GM21367 (cell line): ENCODE results near the gene EPS8L2.

ENCODE experiments used
- ATAC-seq: cut with Tn5 transposase; IDR thresholded peaks from one replicate; pipeline ENCODE4 v1.9.1; 2021; ENCODE audit not compliant: unreplicated experiment

The EPS8L2 gene

DNA sequence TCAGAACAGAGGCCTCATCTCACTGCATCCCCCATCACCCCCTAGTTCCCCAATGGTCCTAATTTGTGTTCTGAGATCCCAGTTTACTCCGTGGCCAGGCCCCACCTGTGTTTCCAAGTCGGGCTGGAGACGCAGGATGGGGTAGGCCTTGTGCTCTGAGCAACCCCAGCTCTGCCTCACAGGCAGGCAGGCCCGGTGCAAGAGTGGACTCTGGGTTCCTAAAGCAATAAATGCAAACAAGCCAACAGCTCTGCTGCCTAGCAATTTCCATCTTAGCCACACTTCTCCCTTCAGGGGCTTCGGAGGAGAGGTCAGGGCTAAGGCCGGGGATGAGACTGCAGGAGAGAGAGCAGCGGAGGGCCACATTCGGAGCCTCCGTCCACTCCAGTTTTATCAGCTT lies 2.5 kb upstream of the EPS8L2 start:
- ATAC-seq: no peak

DNA sequence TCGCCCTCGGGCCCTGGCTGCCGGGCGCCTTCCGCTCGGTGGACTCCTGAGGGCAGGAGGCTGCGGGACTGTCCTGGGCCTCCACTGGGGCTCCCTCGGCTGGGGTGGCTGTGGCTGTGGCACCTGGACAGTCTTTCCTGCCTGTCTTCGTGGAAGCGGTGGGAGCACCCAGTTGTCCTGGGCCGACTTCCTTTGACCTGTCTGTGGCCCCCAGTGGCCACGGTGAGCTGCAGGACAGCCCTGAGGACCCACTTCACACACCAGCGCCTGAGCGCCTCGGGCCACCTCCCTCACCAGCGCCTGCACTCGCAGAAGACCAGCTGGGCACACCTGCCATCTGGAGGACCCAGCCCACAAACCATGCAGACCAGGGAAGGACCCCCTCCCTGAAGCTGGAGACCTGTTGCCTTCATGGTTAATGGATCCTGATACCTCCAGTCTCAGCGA lies 1.8 kb upstream of the EPS8L2 start:
- no peak for ATAC-seq

GRCh38 chr11:704781-705645 lies 1.0 kb upstream of the EPS8L2 start:
- no peak for ATAC-seq

GRCh38 chr11:706439-706956 lies 467 bp downstream of the EPS8L2 start:
- ATAC-seq: no peak

GRCh38 chr11:706957-707816 lies 1.2 kb downstream of the EPS8L2 start:
- no peak for ATAC-seq

DNA sequence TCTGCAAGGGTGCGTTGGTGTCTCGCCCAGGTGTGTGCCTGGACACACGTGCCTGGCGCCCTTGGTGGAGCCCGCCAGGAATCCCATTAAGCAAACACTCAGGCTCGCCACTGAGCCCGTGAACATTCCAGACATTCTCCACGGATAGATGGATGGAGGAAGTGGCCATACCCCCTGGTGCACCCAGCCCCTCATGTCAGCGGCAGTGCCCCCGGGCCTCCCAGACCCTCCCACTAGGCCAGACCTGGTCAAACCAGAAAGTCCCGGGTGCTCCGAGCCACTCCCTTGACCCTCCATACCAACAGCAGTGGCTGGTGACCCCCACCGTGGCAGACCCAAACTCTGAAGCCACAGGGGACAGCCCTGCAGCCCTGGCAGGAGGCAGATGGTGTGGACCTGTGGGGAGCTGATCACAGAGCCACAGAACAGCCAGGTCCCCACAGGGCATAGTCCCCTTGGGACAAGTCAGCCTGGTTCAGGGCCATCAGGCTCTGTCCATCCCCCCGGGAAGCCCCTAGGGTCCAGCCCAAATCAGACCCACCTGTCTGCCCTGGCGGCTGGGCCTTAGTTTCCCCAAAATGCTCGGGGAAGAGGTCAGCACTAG lies 1.9 kb downstream of the EPS8L2 start:
- ATAC-seq: no peak

DNA sequence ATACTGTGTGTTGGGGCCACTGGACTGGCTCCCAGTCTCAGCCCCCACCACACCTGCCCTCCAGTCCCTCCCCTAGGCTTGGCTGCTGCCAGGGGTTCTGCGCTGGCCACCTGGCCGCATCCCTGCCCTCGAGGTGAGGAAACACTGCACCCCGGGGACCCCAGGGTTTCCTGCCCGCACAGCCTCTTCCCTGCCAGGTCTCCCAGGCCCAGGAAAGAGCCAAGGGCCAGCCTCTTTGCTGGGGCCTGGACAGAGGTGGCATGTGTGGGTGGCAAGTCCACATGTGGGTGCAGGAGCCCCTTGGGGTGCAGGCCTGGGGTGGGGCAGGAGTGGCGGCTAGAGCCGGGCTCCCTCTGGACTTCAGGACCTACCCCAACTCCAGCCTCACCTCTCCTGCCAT lies 2.5 kb downstream of the EPS8L2 start:
- no peak for ATAC-seq

DNA sequence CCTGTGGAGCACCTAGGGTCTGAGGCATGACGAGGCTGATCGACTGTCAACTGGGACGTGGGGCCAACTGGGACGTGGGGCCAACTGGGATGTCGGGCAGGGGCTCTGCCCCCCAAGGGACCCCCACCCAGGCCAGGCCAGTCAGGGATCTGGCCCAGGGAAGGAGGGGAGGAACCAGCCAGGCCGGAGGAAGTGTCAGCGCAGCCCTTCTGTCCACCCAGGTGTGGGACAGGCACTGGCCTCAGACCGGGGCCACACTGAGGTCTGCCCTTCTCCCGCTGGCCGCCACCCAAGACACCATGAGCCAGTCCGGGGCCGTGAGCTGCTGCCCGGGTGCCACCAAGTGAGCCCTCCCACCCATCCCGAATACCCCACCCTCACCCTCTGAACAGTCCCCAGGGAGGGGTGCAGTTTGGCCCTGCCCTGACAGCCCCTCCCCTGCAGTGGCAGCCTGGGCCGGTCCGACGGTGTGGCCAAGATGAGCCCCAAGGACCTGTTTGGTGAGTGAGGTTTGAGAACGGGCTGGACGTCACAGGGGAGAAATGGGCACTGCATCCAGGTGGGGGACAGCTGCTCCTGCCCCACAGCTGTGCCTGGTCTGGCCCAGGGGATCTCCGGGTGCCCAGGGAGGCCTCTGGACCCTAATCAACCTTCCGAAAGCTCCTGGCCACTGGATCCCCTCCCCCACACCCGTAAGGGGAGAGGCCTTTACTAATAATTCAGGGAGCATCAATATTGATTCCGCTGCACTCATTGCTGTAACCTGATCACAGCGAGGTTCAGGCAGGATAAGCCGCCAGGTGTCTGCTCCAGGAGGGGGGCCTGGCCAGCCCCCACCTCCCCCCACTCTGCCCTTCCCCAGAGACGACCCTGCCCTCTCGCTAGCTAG lies 3.3 kb downstream of the EPS8L2 start:
- ATAC-seq: no peak

- no peak for ATAC-seq
Observed at GRCh38 chr11:714436-714835, 8.4 kb downstream of the EPS8L2 start.

GRCh38 chr11:719214-720016 lies 13.4 kb downstream of the EPS8L2 start:
- ATAC-seq: no peak

- no peak for ATAC-seq
Observed at GRCh38 chr11:720017-720641, 14.1 kb downstream of the EPS8L2 start.

GRCh38 chr11:720642-721246 lies 14.7 kb downstream of the EPS8L2 start:
- ATAC-seq: no peak

DNA sequence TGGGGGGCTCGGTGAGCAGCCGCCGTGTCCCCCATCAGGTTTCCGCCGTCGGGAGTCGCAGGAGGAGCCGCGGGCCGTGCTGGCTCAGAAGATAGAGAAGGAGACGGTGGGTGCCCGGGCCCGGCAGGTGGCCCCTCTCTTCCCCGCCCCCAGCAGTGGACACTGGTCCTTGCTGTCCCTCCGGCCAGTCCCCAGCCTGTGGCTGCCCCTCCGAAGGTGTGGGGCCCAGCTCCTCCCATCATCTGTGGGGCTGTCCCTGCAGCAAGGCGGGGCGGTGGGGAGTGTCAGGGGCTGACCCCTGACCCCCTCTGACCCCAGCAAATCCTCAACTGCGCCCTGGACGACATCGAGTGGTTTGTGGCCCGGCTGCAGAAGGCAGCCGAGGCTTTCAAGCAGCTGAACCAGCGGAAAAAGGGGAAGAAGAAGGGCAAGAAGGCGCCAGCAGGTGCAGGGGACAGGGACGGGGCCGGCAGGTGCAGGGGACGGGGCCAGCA lies 15.3 kb downstream of the EPS8L2 start:
- ATAC-seq: no peak

GRCh38 chr11:721741-722345 lies 15.8 kb downstream of the EPS8L2 start:
- ATAC-seq: no peak

DNA sequence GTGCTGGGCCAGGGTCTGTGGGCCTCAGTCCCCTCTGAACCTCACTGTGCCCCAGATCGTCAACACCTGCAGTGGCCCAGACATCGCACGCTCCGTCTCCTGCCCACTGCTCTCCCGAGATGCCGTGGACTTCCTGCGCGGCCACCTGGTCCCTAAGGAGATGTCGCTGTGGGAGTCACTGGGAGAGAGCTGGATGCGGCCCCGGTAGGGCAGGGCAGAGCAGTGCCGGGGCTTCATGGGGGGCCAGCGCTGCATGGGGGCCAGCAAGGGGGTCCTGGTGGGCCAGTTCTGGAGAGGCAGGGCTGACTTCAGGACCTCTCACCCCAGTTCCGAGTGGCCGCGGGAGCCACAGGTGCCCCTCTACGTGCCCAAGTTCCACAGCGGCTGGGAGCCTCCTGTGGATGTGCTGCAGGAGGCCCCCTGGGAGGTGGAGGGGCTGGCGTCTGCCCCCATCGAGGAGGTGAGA lies 16.3 kb downstream of the EPS8L2 start:
- ATAC-seq: no peak

DNA sequence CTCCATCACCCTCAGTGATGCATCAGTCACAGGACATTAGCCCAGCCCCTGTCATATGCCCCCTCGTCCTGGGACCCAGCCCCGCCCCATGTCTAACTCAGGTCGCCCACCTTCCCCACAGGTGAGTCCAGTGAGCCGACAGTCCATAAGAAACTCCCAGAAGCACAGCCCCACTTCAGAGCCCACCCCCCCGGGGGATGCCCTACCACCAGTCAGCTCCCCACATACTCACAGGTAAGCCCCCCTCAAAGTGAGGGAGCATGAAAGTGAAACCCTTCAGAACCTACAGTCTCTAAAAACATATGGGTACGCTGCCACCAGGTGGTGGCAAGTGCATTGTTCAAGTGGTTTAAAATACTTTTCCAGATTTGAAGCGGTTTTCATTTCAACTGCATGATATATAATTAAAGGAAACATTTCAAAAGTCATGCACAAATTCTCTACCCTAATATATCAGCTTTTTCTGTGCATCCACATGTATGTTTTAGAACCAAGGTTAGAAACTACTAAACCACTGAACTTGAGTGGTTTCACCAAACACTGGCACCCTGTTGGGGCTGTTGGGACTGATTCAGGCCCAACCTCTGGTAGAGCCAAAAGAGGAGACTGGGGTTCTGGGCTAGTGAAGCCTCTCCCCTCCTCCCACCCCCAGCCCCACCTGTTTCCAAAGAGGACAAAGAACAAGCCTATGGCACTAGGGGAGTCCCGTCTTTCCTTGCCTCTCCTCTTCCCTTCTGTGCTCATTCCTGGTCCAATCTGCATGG lies 17.3 kb downstream of the EPS8L2 start:
- no peak for ATAC-seq

DNA sequence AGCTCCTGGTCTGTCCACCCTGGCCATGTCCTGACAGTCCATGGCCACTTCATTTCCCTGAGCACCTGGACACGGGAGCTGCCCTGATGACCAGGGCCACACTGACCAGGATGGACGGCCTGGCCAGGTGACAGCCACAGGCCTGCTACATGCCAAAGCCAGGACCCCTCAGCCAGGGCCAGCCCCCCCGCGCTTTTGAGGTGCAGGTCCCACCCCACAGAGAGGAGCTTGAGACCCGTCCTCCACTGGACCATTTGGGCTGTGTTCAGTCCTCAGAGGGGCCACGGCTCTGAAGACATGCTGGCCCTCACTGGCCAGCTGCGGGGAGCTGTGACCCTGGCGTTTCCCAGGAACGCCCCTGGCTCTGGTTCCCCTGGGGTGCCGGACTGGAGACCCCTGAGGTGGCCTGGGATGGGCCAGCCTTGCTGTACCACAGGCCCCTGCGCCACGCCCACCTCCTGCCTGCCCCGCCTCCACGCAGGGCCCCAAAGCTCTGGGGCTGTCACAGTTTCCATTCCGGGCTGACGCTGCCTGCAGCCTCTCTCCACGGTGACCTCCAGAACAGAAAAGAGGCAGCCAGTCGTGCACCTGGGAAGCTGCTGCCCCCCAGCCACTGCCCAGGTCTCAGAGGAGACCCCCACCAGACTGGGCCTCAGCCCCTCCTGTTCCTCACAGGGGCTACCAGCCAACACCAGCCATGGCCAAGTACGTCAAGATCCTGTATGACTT lies 18.2 kb downstream of the EPS8L2 start:
- ATAC-seq: no peak
